ENCODE measurements around the gene AFF1.
"Not testable (repeated sequence)": the region's sequence is repeated elsewhere in the genome, so short reads cannot be mapped to it uniquely, and the experiment has no call there.

The AFF1 gene

GRCh38 chr4:87037171-87037570 lies 102.4 kb downstream of the AFF1 start:
- not testable (repeated sequence) for DNase-seq

- DNase-seq, result no peak
Measured at GRCh38 chr4:87037671-87038334, 103.0 kb downstream of the AFF1 start.

GRCh38 chr4:87038837-87039615 lies 104.2 kb downstream of the AFF1 start:
- no peak for DNase-seq

GRCh38 chr4:87041141-87041540 lies 106.3 kb downstream of the AFF1 start:
- no peak for DNase-seq

GRCh38 chr4:87042221-87042620 lies 107.4 kb downstream of the AFF1 start:
- DNase-seq, result no peak

GRCh38 chr4:87042986-87043820 lies 108.4 kb downstream of the AFF1 start:
- no peak for DNase-seq

- no peak for DNase-seq
Measured at GRCh38 chr4:87044511-87045233, 109.9 kb downstream of the AFF1 start.

GRCh38 chr4:87045234-87045558 lies 110.4 kb downstream of the AFF1 start:
- DNase-seq, result no peak

GRCh38 chr4:87045659-87046058 lies 110.8 kb downstream of the AFF1 start:
- DNase-seq, result no peak

- no peak for DNase-seq
Measured at GRCh38 chr4:87046121-87046551, 111.3 kb downstream of the AFF1 start.

- DNase-seq, result no peak
Measured at GRCh38 chr4:87047281-87047798, 112.5 kb downstream of the AFF1 start.

- no peak for DNase-seq
Measured at GRCh38 chr4:87049508-87049907, 114.7 kb downstream of the AFF1 start.

- DNase-seq, result no peak
Measured at GRCh38 chr4:87050596-87050995, 115.8 kb downstream of the AFF1 start.

GRCh38 chr4:87051121-87051713 lies 116.4 kb downstream of the AFF1 start:
- DNase-seq, result no peak

GRCh38 chr4:87052615-87053014 lies 117.8 kb downstream of the AFF1 start:
- DNase-seq, result no peak

- DNase-seq, result no peak
Measured at GRCh38 chr4:87053176-87053658, 118.4 kb downstream of the AFF1 start.

- DNase-seq, result no peak
Measured at GRCh38 chr4:87053802-87054767, 119.3 kb downstream of the AFF1 start.

GRCh38 chr4:87054900-87055299 lies 120.1 kb downstream of the AFF1 start:
- no peak for DNase-seq

GRCh38 chr4:87055311-87055710 lies 120.5 kb downstream of the AFF1 start:
- no peak for DNase-seq

GRCh38 chr4:87056881-87057280 lies 122.1 kb downstream of the AFF1 start:
- no peak for DNase-seq

GRCh38 chr4:87057835-87058355 lies 123.1 kb downstream of the AFF1 start:
- DNase-seq, result no peak
